GM10266 (cell line): ENCODE measurements around the gene PSMG2.

ENCODE experiments used
- DNase-seq: peaks from one replicate; pipeline ENCODE4 v3.0.0; 2012; ENCODE audit errors: extremely low spot score
- TF ChIP-seq, protein P1 (sequence below): IDR thresholded peaks from 2 replicates; pipeline ENCODE4 v1.5.1; 2012; ENCODE audit warnings: mild to moderate bottlenecking, low read depth; ENCODE audit not compliant: control insufficient read depth, insufficient read depth; ENCODE audit errors: missing control alignments

The PSMG2 gene

DNA sequence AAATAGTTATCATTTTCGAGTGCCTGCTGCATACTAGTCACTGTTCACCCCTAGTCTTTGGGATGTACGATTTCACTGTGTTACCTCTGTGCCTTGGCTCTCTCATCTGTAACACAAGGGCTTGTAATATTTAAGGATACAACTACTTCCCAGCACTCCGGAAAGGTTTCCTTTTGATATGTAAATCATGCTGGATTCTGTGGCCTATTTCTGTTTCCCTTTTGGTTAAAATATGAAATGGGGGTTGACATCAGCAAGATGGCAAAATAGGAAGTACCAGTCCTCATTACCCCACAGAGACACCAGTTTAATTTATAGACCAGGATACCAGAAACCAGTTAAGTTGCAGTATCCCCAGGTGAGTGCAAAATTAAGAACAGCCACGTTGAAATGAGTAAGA is 23.5 kb downstream of the PSMG2 start:
- no peak for DNase-seq
- TF ChIP-seq, protein P1, sequence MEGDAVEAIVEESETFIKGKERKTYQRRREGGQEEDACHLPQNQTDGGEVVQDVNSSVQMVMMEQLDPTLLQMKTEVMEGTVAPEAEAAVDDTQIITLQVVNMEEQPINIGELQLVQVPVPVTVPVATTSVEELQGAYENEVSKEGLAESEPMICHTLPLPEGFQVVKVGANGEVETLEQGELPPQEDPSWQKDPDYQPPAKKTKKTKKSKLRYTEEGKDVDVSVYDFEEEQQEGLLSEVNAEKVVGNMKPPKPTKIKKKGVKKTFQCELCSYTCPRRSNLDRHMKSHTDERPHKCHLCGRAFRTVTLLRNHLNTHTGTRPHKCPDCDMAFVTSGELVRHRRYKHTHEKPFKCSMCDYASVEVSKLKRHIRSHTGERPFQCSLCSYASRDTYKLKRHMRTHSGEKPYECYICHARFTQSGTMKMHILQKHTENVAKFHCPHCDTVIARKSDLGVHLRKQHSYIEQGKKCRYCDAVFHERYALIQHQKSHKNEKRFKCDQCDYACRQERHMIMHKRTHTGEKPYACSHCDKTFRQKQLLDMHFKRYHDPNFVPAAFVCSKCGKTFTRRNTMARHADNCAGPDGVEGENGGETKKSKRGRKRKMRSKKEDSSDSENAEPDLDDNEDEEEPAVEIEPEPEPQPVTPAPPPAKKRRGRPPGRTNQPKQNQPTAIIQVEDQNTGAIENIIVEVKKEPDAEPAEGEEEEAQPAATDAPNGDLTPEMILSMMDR, result no peak

DNA sequence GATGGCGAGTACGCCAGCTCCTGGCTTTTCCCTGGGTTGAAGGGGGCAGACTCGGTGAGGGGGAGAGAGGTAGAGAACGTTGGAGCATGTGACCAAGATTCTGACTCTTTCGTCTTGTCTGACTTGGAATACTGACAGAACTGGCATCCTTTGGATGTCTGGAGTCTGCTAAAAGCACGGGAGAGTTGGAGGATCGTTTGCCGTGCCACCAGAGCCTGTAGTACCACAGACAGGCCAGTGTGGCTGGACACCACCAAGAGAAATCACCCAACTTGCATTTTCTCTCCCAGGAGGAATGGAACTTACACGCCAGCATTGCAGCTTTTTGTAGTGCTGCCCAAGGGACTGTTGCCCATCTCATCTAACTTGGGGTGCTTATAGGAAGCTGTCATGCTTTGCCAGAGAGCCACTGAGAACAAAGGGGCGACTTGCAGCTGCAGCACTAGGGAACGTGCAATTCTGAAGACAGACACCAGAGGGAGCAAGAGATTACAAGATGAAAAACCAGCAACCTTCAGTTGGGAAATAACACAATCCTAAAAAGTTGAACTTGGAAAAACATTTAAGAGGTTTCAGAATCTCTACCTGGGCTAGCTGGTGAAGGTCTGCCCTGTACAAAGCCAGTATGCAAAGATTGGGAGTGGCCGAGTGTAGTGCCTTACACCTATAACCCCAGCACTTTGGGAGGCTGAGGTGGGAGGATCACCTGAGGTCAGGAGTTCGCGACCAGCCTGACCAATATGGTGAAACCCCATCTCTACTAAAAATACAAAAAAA is 24.1 kb downstream of the PSMG2 start:
- TF ChIP-seq, protein P1, result peak; percentile 86
- DNase-seq, result peak; percentile 64

GRCh38 chr18:12737243-12737902 is 34.5 kb downstream of the PSMG2 start:
- TF ChIP-seq, protein P1, result no peak
- DNase-seq, result no peak

DNA sequence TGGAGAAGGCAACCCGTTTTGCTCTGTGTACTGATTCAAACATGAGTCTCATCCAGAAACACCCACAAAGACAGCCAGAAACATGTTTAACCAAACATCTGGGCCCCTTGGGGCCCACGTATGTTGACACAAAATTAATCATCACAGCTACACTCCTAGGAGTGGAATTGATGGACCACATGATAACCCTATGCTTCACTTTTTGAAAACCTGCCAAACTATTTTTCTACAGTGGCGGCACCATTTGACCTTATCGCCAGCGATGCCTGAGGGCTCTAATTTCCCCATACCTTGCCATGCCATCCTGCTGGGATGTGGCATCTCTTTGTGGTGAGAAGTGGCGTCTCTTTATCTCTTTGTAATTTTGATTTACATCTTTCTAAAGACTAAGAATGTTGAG is 38.5 kb downstream of the PSMG2 start:
- TF ChIP-seq, protein P1, result no peak
- DNase-seq, result no peak

DNA sequence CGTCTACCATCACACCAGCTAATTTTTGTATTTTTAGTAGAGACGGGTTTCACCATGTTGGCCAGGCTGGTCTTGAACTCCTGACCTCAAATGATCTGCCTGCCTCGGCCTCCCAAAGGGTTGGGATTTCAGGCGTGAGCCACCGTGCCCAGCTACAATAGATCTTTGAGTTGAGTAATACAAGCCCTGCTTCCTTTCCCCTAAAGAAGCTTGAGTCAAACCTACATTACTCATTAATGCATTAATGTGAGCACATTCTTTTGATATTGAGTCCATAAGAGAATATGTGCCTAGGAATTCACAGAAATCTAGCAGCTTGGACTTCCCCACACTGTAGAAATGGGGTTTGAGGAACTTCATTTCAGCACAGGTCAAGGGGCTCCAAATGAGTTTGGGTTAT is 39.6 kb downstream of the PSMG2 start:
- DNase-seq, result no peak
- TF ChIP-seq, protein P1, result no peak

- peak; percentile 70 for DNase-seq
- TF ChIP-seq, protein P1, result peak; percentile 53
Observed at GRCh38 chr18:12744103-12744502, 41.3 kb downstream of the PSMG2 start.
